IMR-90 (cell line): ENCODE data around the gene ATP2B2. TPM values are rescaled to one million over a fixed set of nuclear protein-coding genes. Genes with fewer than 3 reads are reported as not detected.

Source experiments
- ATAC-seq: fragments of 200-7000 bp; cut with Tn5 transposase; 2 replicates; pipeline ENCODE4 v1.9.1; 2020; ENCODE audit warnings: low read depth, mild to moderate bottlenecking, moderate library complexity
- BruUV-seq: library from RNA; stranded (reverse); fragments of 400-500 nt; replicated peaks from 2 replicates; lab custom pipeline; 2021; lab: Mats Ljungman, UMichigan
- CTCF ChIA-PET: fragments of 300-600 bp; formaldehyde crosslinking; extraction: SDS; loops from one replicate; lab custom pipeline; 2021; ENCODE audit warnings: antibody characterized with exemption; lab: Yijun Ruan, JAX
- POLR2A ChIA-PET: fragments of 300-600 bp; sonication (Branson Sonifier 250); formaldehyde crosslinking; loops from one replicate; lab custom pipeline; 2022; ENCODE audit warnings: antibody characterized with exemption; ENCODE audit not compliant: unreplicated experiment; lab: Charles Lee
- DNase-seq: peaks from one replicate; pipeline ENCODE4 v3.0.0; 2013
- H2AFZ ChIP-seq: replicated peaks from 2 replicates; pipeline ENCODE3; 2013; ENCODE audit warnings: low read length, mild to moderate bottlenecking; ENCODE audit not compliant: poor library complexity
- H2AK5ac ChIP-seq: 2 replicates; pipeline ENCODE4 v1.6.1; 2013; ENCODE audit warnings: low read depth, low read length, inconsistent platforms
- H2AK9ac ChIP-seq: replicated peaks from 2 replicates; pipeline ENCODE3; 2013; ENCODE audit warnings: mild to moderate bottlenecking, low read depth, low read length, moderate library complexity; ENCODE audit not compliant: poor library complexity
- H2BK120ac ChIP-seq: 2 replicates; pipeline ENCODE4 v1.6.1; 2013; ENCODE audit warnings: low read depth, low read length, inconsistent platforms
- H2BK15ac ChIP-seq: 3 replicates; pipeline ENCODE4 v1.6.1; 2013; ENCODE audit warnings: low read depth, low read length, inconsistent platforms
- H2BK20ac ChIP-seq: 2 replicates; pipeline ENCODE4 v1.6.1; 2013; ENCODE audit warnings: low read depth, mild to moderate bottlenecking, inconsistent platforms, low read length, moderate library complexity
- H2BK5ac ChIP-seq: 2 replicates; pipeline ENCODE4 v1.6.1; 2013; ENCODE audit warnings: mild to moderate bottlenecking, low read depth, low read length, inconsistent platforms; ENCODE audit not compliant: poor library complexity, severe bottlenecking
- H3K14ac ChIP-seq: replicated peaks from 2 replicates; pipeline ENCODE4 v1.6.1; 2013; ENCODE audit warnings: low read depth, low read length, inconsistent platforms
- H3K18ac ChIP-seq: 2 replicates; pipeline ENCODE4 v1.6.1; 2013; ENCODE audit warnings: low read depth, low read length, control low read depth
- H3K23ac ChIP-seq: 2 replicates; pipeline ENCODE4 v1.6.1; 2013; ENCODE audit warnings: low read depth, low read length, inconsistent platforms
- H3K27ac ChIP-seq: 2 replicates; pipeline ENCODE4 v1.5.1; 2013; ENCODE audit warnings: mild to moderate bottlenecking, control low read depth, low read length; ENCODE audit not compliant: insufficient read depth
- H3K27me3 ChIP-seq: 2 replicates; pipeline ENCODE4 v1.6.1; 2013; ENCODE audit warnings: low read length; ENCODE audit not compliant: control insufficient read depth, insufficient read depth
- H3K36me3 ChIP-seq: 2 replicates; pipeline ENCODE4 v1.6.1; 2013; ENCODE audit warnings: low read length, mixed read lengths; ENCODE audit not compliant: control insufficient read depth, insufficient read depth
- H3K4ac ChIP-seq: 2 replicates; pipeline ENCODE4 v1.6.1; 2013; ENCODE audit warnings: low read depth, low read length, inconsistent platforms
- H3K4me1 ChIP-seq: 2 replicates; pipeline ENCODE4 v1.6.1; 2013; ENCODE audit warnings: low read length, mixed read lengths; ENCODE audit not compliant: control insufficient read depth, insufficient read depth
- H3K4me2 ChIP-seq: 2 replicates; pipeline ENCODE4 v1.6.1; 2013; ENCODE audit warnings: low read depth, mild to moderate bottlenecking, control low read depth, low read length, moderate library complexity
- H3K4me3 ChIP-seq: 2 replicates; pipeline ENCODE4 v1.5.1; 2013; ENCODE audit warnings: low read depth, mild to moderate bottlenecking, control low read depth, low read length, moderate library complexity; ENCODE audit not compliant: insufficient read depth
- H3K56ac ChIP-seq: 2 replicates; pipeline ENCODE4 v1.6.1; 2013; ENCODE audit warnings: low read length, inconsistent platforms; ENCODE audit not compliant: insufficient read depth; ENCODE audit errors: extremely low read depth
- H3K79me1 ChIP-seq, 2 experiments: 2 replicates each; pipeline ENCODE4 v1.6.1; 2013; ENCODE audit warnings: low read length in 2 of 2, inconsistent platforms in 1 of 2, low read depth in 1 of 2
- H3K9ac ChIP-seq: 2 replicates; pipeline ENCODE4 v1.6.1; 2013; ENCODE audit warnings: low read depth, low read length, control low read depth
- H3K9me1 ChIP-seq: 2 replicates; pipeline ENCODE4 v1.6.1; 2013; ENCODE audit warnings: low read length, inconsistent platforms; ENCODE audit not compliant: insufficient read depth
- H3K9me3 ChIP-seq: 2 replicates; pipeline ENCODE4 v1.6.1; 2013; ENCODE audit warnings: low read length; ENCODE audit not compliant: control insufficient read depth, insufficient read depth
- H4K20me1 ChIP-seq: 2 replicates; pipeline ENCODE4 v1.6.1; 2013; ENCODE audit warnings: low read length, inconsistent platforms; ENCODE audit not compliant: insufficient read depth
- H4K5ac ChIP-seq: 2 replicates; pipeline ENCODE4 v1.6.1; 2013; ENCODE audit warnings: mild to moderate bottlenecking, low read depth, low read length, control low read depth
- H4K8ac ChIP-seq, 2 experiments: 2 replicates each; pipeline ENCODE4 v1.6.1; 2013; ENCODE audit warnings: low read depth in 2 of 2, low read length in 2 of 2, control low read depth in 1 of 2, inconsistent platforms in 1 of 2
- H4K91ac ChIP-seq: 2 replicates; pipeline ENCODE4 v1.6.1; 2013; ENCODE audit warnings: low read depth, low read length, inconsistent platforms; ENCODE audit not compliant: insufficient read depth
- BHLHE40 ChIP-seq: fragments of 150-350 bp; IDR thresholded peaks from 2 replicates; pipeline ENCODE4 v1.6.1; 2016; ENCODE audit warnings: mild to moderate bottlenecking, low read depth, low read length
- CEBPB ChIP-seq: IDR thresholded peaks from 2 replicates; pipeline ENCODE4 v1.6.1; 2012; ENCODE audit warnings: low read depth, low read length, improper control_type of control experiment
- ELK1 ChIP-seq: fragments of 150-350 bp; IDR thresholded peaks from 2 replicates; pipeline ENCODE4 v1.6.1; 2016; ENCODE audit warnings: low read depth, mild to moderate bottlenecking, low read length, moderate library complexity, borderline replicate concordance
- FOS ChIP-seq: fragments of 150-350 bp; IDR thresholded peaks from 2 replicates; pipeline ENCODE4 v1.6.1; 2016; ENCODE audit warnings: low read depth, low read length
- MAFK ChIP-seq: IDR thresholded peaks from 2 replicates; pipeline ENCODE4 v1.6.1; 2012; ENCODE audit warnings: low read depth, low read length, improper control_type of control experiment
- MAZ ChIP-seq: IDR thresholded peaks from 2 replicates; pipeline ENCODE4 v1.6.1; 2012; ENCODE audit warnings: low read depth, mild to moderate bottlenecking, low read length, improper control_type of control experiment, moderate library complexity, borderline replicate concordance
- MXI1 ChIP-seq: IDR thresholded peaks from 2 replicates; pipeline ENCODE4 v1.6.1; 2012; ENCODE audit warnings: low read depth, mild to moderate bottlenecking, low read length, moderate library complexity, borderline replicate concordance
- NFE2L2 ChIP-seq: fragments of 150-350 bp; IDR thresholded peaks from 2 replicates; pipeline ENCODE4 v1.6.1; 2016; ENCODE audit warnings: low read depth, mild to moderate bottlenecking, low read length
- POLR2A ChIP-seq: IDR thresholded peaks from 2 replicates; pipeline ENCODE4 v1.6.1; 2012; ENCODE audit warnings: mild to moderate bottlenecking, low read depth, low read length
- RAD21 ChIP-seq: IDR thresholded peaks from 2 replicates; pipeline ENCODE4 v1.6.1; 2012; ENCODE audit warnings: low read length, improper control_type of control experiment
- RCOR1 ChIP-seq: IDR thresholded peaks from 2 replicates; pipeline ENCODE4 v1.6.1; 2012; ENCODE audit warnings: mild to moderate bottlenecking, low read length, improper control_type of control experiment; ENCODE audit not compliant: insufficient replicate concordance
- RFX5 ChIP-seq: IDR thresholded peaks from 2 replicates; pipeline ENCODE4 v1.8.0; 2012; ENCODE audit warnings: low read depth, mild to moderate bottlenecking, low read length, moderate library complexity
- SMC3 ChIP-seq: fragments of 150-350 bp; IDR thresholded peaks from 2 replicates; pipeline ENCODE4 v1.6.1; 2016; ENCODE audit warnings: low read depth, mild to moderate bottlenecking, antibody characterized with exemption, low read length, moderate library complexity
- USF2 ChIP-seq: fragments of 150-350 bp; IDR thresholded peaks from 2 replicates; pipeline ENCODE4 v1.6.1; 2017; ENCODE audit warnings: mild to moderate bottlenecking, antibody characterized with exemption, low read length, low read depth
- WGBS, 2 experiments: methylation state at CpG; one replicate each; pipeline versions ENCODE4 v1.1.5 to v1.1.7; 2013; ENCODE audit warnings: missing lambda C conversion rate in 2 of 2; ENCODE audit not compliant: insufficient read length in 1 of 2; ENCODE audit errors: extremely low coverage in 2 of 2; 5-methylcytosine and 5-hydroxymethylcytosine counted together
- dilution Hi-C: fragments of 300-500 bp; cut with HindIII; formaldehyde crosslinking; loops from one replicate; pipeline ENCODE4 v1.14.3; 2018; ENCODE audit warnings: low sequenced_read_pairs; ENCODE audit not compliant: unreplicated experiment
- in situ Hi-C: fragments of 300-500 bp; cut with MboI; formaldehyde crosslinking; loops from 3 replicates; pipeline ENCODE4 v1.14.3; 2019; ENCODE audit warnings: low sequenced_read_pairs, inconsistent platforms, mixed read lengths
- intact Hi-C: fragments of 100-400 bp; cut with micrococcal nuclease; formaldehyde crosslinking; loops from 2 replicates; pipeline ENCODE4 v1.10.0; 2022
- polyA plus RNA-seq, 3 experiments: library from polyadenylated mRNA; depleted of rRNA; stranded (reverse); fragments of >200 nt; gene quantifications; 2 replicates each; pipeline ENCODE4 v1.2.3, GENCODE V29; 2012; ENCODE audit warnings: low replicate concordance in 1 of 3
- total RNA-seq: library from RNA; depleted of rRNA; stranded (reverse); fragments of >200 nt; gene quantifications from 2 replicates; pipeline ENCODE4 v1.2.3, GENCODE V29; 2012
- TF ChIP-seq, protein P1 (sequence below): conservative IDR thresholded peaks from 2 replicates; pipeline ENCODE4 v1.5.1; 2012; ENCODE audit warnings: mild to moderate bottlenecking, low read depth, low read length, improper control_type of control experiment

Gene ATP2B2
- total and polyA plus RNA-seq, 2 of the 4 experiments (the other 2 are of a cell fraction), result under 0.01 to 0.02 TPM

DNA sequence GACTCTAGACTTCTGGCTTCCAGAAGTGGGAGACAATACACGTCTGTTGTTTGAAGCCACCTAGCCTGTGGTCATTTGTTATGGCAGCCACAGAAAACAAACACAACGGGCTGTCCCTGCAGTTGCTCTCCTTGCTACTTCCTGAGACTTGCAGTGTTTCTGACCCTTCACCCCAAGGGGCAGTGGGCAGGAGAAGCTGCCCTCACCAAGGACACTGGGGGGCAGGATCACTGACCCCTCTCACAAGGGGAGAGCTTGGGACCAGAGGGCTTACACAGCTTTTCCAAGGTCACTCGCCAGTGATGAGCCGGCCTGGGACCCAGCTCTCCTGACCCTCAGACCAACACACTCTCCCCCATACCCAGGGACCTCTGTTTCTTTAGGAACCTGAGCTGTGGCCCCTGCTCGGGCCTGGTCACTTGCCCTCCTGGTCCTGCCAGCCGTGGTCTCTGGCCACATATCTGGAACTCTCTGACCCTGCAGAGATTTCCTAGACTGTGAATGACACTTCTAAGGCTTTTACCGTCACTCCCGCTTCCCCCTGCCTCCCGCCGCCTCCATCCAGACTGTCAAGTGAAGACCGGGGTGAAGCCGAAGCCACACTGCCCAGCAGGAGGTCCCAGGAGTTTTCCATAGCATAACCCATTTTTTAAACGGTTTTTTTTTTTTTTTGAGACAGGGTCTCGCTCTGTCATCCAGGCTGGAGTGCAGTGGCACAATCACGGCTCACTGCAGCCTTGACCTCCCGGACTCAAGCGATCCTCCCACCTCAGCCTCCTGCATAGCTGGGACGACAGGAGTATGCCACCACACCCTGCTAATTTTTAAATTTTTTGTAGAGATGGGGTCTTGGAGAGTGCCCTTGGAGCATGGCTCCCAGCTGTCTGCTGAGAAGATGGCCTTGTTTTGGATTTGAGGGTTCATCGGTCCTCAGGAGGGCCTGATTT lies 4.4 kb downstream of the ATP2B2 start:
- Histone ChIP-seq H2BK20ac (no peak overlapping the region), H3K4me3 (no peak overlapping the region), H3K27ac (no peak overlapping the region), H2BK120ac (no peak overlapping the region), H3K27me3 (peaks cover 59% of the 10 kb centered on the region), H3K9me3 (no peaks in the 10 kb centered on the region), H3K4me2 (no peak overlapping the region), H3K14ac (no peak overlapping the region), H3K4me1 (no peaks in the 10 kb centered on the region), H4K5ac (no peak overlapping the region), H3K23ac (no peak overlapping the region), H3K36me3 (no peaks in the 10 kb centered on the region), H3K79me1 (no peaks in the 10 kb centered on the region), H2BK15ac (no peak overlapping the region), H3K4ac (no peak overlapping the region), H4K20me1 (no peaks in the 10 kb centered on the region), H2BK5ac (no peak overlapping the region), H3K9ac (no peak overlapping the region), H4K8ac (no peak overlapping the region), H2AK9ac (no peak overlapping the region), H4K91ac (no peak overlapping the region), H2AFZ (no peak overlapping the region), H2AK5ac (no peak overlapping the region), H3K18ac (no peak overlapping the region), H3K9me1 (no peaks in the 10 kb centered on the region), H3K56ac (no peak overlapping the region)
- intact Hi-C loops, result no loop called here
- in situ Hi-C loops, result no loop called here
- ChIA-PET CTCF (no interaction called here), POLR2A (no interaction called here)
- DNase-seq, result no peak
- BruUV-seq, result no TSS peak
- WGBS, 2 experiments, result 26% methylated on average over 5 of the region's 19 CpGs; no CpG with 5 or more reads in 1 of the 2 experiments
- dilution Hi-C loops, result no loop called here
- no peak for ATAC-seq
- TF ChIP-seq USF2 (no peak), ELK1 (no peak), RCOR1 (no peak), RAD21 (no peak), BHLHE40 (no peak), POLR2A (no peak), MAZ (no peak), MXI1 (no peak), CEBPB (no peak), RFX5 (no peak), SMC3 (no peak), FOS (no peak), NFE2L2 (no peak), MAFK (no peak)
- TF ChIP-seq, protein P1, sequence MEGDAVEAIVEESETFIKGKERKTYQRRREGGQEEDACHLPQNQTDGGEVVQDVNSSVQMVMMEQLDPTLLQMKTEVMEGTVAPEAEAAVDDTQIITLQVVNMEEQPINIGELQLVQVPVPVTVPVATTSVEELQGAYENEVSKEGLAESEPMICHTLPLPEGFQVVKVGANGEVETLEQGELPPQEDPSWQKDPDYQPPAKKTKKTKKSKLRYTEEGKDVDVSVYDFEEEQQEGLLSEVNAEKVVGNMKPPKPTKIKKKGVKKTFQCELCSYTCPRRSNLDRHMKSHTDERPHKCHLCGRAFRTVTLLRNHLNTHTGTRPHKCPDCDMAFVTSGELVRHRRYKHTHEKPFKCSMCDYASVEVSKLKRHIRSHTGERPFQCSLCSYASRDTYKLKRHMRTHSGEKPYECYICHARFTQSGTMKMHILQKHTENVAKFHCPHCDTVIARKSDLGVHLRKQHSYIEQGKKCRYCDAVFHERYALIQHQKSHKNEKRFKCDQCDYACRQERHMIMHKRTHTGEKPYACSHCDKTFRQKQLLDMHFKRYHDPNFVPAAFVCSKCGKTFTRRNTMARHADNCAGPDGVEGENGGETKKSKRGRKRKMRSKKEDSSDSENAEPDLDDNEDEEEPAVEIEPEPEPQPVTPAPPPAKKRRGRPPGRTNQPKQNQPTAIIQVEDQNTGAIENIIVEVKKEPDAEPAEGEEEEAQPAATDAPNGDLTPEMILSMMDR, result no peak
